ENCODE results near the gene FOXP1.

DNA sequence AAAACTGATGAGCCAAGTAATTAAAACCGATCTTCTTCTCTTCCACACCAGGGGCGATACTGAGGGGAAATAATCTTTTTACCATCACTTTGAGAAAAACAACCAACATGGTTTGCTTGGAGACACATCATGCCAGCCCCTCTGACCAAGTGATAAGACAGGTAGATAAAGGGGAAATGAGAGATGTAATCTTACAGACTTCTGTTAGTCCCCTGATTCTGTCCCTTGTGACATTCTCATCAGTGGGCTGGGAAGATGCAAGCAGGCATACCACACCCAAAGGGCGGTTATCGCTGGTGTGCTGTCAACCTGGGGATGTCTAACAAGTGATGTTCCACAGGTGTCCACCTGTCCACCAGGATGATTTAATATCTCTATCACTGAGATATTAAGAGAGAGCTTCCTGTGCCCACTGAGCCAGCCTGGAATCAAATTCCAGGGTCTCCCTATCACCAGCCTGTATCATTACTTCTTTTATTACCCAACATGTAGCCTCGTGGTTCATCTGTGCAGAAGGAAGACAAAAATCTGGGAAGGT, 315.0 kb downstream of the FOXP1 start:
- TF ChIP-seq CTCF (conservative IDR thresholded peaks at IDR 0.05 in 1 of 2, IDR thresholded peaks at IDR 0.05 in 1 of 2; ENCODE audit: low read depth in 1 of 2, low read length in 2 of 2) (no peak), EZH2 (IDR thresholded peaks at IDR 0.05; ENCODE audit: low read length, missing control alignments) (no peak)

Data from fibroblast of lung (primary cell).